ENCODE measurements around the gene MCF2.

The MCF2 gene

GRCh38 chrX:139600105-139600504 is 107.9 kb downstream of the MCF2 start:
- TF ChIP-seq CREB1 (IDR thresholded peaks at IDR 0.05; ENCODE audit: low read depth) (no peak), TEAD4 (IDR thresholded peaks at IDR 0.05) (no peak), FOXM1 (IDR thresholded peaks at IDR 0.05; ENCODE audit: borderline replicate concordance, low read depth) (no peak), EGR1 (IDR thresholded peaks at IDR 0.05) (no peak), TAF1 (IDR thresholded peaks at IDR 0.05; ENCODE audit: low read depth) (no peak), MAX (IDR thresholded peaks at IDR 0.05) (no peak), NFIC (IDR thresholded peaks at IDR 0.05) (no peak), EP300 (IDR thresholded peaks at IDR 0.05; ENCODE audit: borderline replicate concordance) (no peak), USF1 (IDR thresholded peaks at IDR 0.05) (no peak), CEBPB (IDR thresholded peaks at IDR 0.05) (no peak), RAD21 (IDR thresholded peaks at IDR 0.05; ENCODE audit: low read depth) (no peak), ZBTB7A (IDR thresholded peaks at IDR 0.05; ENCODE audit: low read depth) (no peak), REST (IDR thresholded peaks at IDR 0.05; ENCODE audit: low read depth) (no peak), TCF12 (IDR thresholded peaks at IDR 0.05; ENCODE audit: low read depth) (no peak), YY1 (IDR thresholded peaks at IDR 0.05; ENCODE audit: low read depth) (no peak)

GRCh38 chrX:139596068-139596467 is 111.9 kb downstream of the MCF2 start:
- TF ChIP-seq REST (IDR thresholded peaks at IDR 0.05; ENCODE audit: low read depth), result no peak

- no peak for TF ChIP-seq CEBPB (IDR thresholded peaks at IDR 0.05)
- no peak for TF ChIP-seq EGR1 (IDR thresholded peaks at IDR 0.05)
- no peak for TF ChIP-seq TEAD4 (IDR thresholded peaks at IDR 0.05)
- no peak for TF ChIP-seq ZBTB7A (IDR thresholded peaks at IDR 0.05; ENCODE audit: low read depth)
- no peak for TF ChIP-seq TAF1 (IDR thresholded peaks at IDR 0.05; ENCODE audit: low read depth)
- no peak for TF ChIP-seq YY1 (IDR thresholded peaks at IDR 0.05; ENCODE audit: low read depth)
- no peak for TF ChIP-seq EP300 (IDR thresholded peaks at IDR 0.05; ENCODE audit: borderline replicate concordance)
- no peak for TF ChIP-seq CREB1 (IDR thresholded peaks at IDR 0.05; ENCODE audit: low read depth)
- TF ChIP-seq RAD21 (IDR thresholded peaks at IDR 0.05; ENCODE audit: low read depth), result no peak
- TF ChIP-seq FOXM1 (IDR thresholded peaks at IDR 0.05; ENCODE audit: borderline replicate concordance, low read depth), result no peak
- TF ChIP-seq TCF12 (IDR thresholded peaks at IDR 0.05; ENCODE audit: low read depth), result no peak
- no peak for TF ChIP-seq REST (IDR thresholded peaks at IDR 0.05; ENCODE audit: low read depth)
- TF ChIP-seq MAX (IDR thresholded peaks at IDR 0.05), result no peak
- no peak for TF ChIP-seq USF1 (IDR thresholded peaks at IDR 0.05)
- TF ChIP-seq NFIC (IDR thresholded peaks at IDR 0.05), result no peak
Observed at GRCh38 chrX:139585613-139586012, 122.4 kb downstream of the MCF2 start.

GRCh38 chrX:139581068-139581467 is 126.9 kb downstream of the MCF2 start:
- TF ChIP-seq YY1 (IDR thresholded peaks at IDR 0.05; ENCODE audit: low read depth), result no peak
- no peak for TF ChIP-seq TCF12 (IDR thresholded peaks at IDR 0.05; ENCODE audit: low read depth)
- TF ChIP-seq CEBPB (IDR thresholded peaks at IDR 0.05), result no peak
- no peak for TF ChIP-seq USF1 (IDR thresholded peaks at IDR 0.05)
- no peak for TF ChIP-seq NFIC (IDR thresholded peaks at IDR 0.05)
- no peak for TF ChIP-seq CREB1 (IDR thresholded peaks at IDR 0.05; ENCODE audit: low read depth)
- TF ChIP-seq TEAD4 (IDR thresholded peaks at IDR 0.05), result no peak
- TF ChIP-seq EP300 (IDR thresholded peaks at IDR 0.05; ENCODE audit: borderline replicate concordance), result no peak
- TF ChIP-seq REST (IDR thresholded peaks at IDR 0.05; ENCODE audit: low read depth), result no peak
- TF ChIP-seq RAD21 (IDR thresholded peaks at IDR 0.05; ENCODE audit: low read depth), result no peak
